GM21619 (cell line): ENCODE results near the gene OR6J1.
"Not testable (repeated sequence)": the region's sequence is repeated elsewhere in the genome, so short reads cannot be mapped to it uniquely, and the experiment has no call there.

Experiments
- ATAC-seq: cut with Tn5 transposase; IDR thresholded peaks from one replicate; pipeline ENCODE4 v1.9.1; 2021; ENCODE audit not compliant: unreplicated experiment

Gene OR6J1

DNA sequence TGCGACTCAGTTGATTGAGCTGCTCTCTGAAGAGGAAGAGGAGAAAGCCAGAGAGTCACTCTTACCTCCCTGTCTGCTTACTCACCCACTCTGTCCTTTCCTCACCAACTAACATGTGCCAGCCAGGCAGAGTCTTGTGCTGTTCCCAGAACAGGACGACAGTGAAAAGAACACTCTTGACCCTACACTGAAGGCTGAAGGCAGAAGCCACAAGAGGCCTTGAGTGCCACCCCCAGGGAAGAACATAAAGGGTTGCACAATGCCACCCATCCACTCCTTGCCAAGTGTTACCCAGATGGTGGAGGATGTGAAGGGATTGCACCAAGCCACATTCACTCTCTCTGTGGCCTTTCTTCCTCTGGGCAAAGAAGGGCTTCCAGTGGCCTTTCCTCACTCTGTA is 33.2 kb downstream of the OR6J1 start:
- ATAC-seq = no peak

DNA sequence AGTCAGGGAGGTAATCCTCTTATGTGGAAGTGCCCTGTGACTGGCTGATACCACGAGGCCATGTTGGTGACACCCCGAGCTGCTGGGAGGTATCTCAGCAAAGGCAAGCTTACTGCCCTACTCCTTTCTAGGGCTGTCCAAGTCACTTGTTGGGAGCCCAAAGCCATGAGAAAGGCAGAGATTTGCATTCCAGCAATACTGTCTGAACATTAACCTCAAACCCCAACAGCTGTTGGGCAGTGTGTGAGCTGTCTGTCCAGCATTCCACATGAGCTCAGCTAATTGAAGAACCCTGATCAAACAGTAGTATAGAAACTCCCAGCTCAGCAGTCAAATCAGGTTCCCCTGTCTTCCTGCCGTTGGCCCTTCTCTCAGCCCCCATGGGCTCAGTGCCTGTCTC is 36.9 kb downstream of the OR6J1 start:
- no peak for ATAC-seq

DNA sequence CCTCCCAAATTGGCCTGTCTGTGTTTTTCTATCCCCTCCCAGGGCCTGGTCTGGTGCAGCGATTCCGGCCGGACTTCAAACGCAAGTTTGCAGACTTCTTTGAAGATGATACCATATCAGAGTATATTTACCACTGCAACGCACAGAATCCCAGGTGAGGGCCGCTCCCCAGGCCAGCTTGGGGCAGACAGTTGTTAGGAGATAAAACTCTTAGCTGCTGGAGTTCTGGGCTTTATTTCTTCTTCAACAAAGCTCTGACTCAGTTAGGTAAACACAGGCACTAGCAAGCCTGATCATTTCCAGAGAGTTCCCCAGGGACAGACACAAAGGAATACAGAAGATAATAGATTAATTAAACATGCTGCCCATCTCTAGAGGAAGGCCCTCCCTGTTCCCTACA is 37.8 kb downstream of the OR6J1 start:
- ATAC-seq = no peak

DNA sequence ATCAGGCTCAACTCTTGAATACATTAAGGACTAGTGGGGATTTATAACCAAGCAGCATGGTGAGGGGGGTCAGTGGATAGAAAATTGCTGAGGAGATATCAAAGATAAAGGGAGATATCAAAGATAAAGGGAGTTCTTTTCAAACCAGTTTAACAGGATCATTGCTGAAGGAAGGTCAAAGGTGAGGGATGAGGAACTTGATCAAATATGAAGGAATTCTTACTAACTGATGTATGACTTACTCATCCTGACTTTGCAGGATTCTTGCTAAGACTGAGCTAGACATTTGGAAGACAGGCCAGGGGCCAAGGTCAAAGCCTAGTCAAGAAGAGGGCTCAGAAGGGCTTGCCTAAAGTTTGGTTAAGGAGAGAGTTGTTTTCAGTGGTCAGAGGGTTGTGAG is 41.3 kb downstream of the OR6J1 start:
- ATAC-seq = no peak

DNA sequence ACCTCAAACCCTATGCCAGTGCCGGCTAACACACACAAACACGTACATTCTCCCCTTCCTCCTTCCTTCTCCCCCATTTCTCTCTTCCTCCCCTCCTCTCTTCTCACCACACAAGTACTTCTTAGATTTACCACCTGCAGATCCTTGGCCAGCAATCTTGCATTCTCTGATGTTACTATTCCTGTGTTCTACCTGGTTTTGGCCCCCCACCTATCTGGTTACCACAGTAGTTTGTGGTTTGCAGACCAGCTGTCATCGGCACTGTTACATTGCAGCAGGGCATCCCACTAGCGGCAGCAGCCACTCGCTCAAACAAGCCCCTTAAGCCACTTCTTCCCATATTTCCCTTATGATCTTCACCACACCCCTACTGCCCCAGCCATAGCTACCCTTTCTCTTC is 42.2 kb downstream of the OR6J1 start:
- no peak for ATAC-seq

DNA sequence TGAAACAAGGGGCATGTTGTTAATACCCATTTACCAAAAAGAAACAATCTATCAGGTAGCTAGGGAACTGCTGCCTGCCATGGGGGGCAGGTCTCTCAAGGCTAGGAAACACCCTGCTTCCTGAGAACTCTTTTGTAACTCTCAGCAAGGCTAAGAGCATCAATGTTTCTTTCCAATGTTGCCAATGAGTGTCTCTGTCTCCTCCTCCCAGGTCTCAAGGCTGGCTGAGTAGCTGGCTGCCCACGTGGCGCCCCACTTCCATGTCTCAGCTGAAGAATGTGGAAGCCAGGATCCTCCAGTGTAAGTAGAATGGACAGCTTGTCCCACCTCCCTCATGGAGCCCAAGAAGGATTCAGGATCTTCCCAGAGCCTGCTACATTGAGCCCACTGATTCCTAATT is 42.7 kb downstream of the OR6J1 start:
- ATAC-seq = no peak

DNA sequence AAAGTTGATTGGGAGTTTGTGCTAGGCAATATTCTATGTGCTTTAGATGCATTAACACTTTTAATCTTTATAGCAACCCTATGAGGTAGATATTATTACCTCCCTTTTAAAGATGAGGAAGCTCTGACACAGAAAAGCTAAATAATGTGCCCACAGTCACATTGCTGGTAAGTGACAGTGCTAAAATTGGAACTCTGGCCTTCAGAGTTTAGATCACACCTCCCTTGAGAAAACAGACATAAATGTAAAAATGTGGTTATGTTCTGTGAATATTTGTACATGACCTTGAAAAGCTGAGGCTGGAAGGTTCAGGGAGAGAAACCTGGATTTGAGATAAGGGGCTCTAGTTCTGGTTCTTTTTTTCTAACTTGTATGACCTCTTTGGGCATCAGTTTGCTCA is 44.1 kb downstream of the OR6J1 start:
- no peak for ATAC-seq

DNA sequence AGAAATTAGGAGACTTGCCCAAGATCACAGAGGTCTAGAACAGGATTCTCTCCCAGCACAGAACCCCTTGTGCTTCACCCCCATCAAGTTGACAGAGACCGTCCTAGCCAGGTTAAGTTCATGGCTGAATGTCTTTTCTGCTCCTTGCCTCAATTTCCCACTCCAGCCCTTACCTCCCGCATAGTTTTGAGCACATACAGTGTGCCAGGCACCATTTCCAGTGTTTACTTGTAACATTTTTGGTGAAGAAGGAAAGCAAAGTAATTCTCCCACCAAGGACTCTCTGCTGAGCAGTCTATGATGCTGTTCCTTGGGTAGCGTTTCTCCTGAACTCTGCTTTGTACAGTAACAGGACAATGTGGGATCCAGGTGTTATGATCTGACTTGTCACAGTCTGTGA is 44.8 kb downstream of the OR6J1 start:
- no peak for ATAC-seq

DNA sequence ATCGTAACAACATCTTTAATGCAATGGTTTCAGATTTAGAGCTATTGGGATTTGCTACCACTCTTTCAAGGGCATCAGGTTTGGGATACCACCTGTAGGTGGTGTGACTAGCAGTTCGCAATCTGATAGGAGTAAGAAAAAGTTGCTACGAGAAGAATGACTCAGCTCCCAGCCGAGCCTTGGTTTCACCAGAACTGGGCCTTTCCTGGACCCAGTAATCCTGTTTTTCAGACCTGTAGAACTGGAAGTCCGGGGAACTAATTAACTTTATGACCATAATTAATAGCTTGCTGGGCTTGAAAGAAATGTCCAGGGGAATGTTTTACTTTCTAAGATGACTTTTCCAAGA is 45.3 kb downstream of the OR6J1 start:
- ATAC-seq = peak; percentile 52

DNA sequence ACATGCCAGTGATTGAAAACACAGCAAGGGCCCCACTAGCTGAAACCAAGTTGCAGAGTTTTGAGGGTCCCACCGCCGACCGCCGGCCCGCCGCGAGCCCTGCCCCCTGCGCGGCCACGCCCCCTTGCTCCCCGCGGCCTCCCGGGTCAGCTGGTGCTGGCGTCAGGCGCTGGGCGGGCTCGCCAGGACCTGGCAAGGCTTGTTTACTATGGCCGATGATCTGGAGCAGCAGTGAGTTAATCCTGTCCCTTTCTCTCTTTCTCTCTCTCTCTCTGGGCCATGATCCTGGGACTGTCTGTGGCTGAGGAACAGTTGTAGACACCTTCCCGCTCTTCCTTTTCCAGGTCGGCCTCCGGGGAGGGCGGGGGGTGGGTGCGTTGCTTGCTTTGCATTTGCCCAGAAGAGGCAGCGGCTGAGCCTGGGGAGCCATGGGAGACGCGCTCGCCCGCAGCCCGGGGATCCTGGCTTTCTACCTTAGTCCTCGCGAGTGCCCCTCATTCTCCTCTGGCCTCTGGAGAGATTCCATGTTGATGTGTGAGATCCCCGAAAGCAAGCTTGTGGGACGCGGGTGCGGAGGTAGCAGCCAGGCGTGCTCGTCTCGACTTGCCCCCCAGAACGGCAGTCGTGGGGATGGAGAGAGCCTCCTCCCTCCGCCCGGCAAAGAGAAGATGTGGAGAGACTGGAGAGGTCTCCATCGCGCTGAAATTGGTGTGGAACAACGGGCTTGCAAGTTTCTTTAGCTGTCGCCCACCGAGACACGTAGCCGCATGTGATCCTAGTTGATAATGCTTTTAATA is 45.9 kb downstream of the OR6J1 start, which contains the start of gene ABHD4:
Gene ABHD4, plus strand, starts transcription at position 202 of the 797 bp plus-strand sequence. Its CDS starts 7 bp downstream, at position 209.
- ATAC-seq = peak; percentile 74

DNA sequence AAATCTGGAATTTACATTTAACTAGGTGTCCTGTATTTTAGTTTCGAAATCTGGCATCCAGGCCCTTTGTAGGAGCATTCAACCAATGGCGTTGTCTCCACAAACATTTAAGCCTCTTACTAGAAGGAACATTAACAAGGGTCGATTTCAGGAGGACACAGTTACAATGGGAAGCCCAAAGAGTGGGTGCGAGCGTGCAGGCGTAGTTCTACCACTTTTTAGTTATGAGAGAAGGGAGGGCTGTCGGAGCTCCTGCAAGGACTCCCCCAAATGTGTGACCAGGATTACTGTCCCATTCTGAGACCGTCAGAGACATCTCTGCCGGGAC is 46.4 kb downstream of the OR6J1 start:
- no peak for ATAC-seq

DNA sequence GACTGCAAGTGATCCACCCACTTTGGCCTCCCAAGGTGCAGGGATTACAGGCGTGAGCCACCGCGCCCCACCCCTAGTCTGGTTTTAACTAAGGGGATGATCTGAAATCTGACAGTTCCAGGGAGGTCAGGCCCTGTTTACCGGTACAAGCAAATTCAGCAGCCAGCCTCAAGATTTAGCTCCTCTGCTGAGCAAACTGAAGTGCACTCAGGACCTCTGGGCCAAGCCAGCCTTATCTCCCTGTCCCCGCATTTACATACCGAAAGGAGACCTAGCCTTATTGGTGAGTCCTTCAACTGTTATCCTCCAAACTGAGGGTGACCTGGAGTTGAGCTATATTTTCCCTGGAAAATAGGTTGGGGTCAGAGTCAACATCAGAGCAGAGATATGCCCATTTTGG is 46.9 kb downstream of the OR6J1 start:
- ATAC-seq = no peak

DNA sequence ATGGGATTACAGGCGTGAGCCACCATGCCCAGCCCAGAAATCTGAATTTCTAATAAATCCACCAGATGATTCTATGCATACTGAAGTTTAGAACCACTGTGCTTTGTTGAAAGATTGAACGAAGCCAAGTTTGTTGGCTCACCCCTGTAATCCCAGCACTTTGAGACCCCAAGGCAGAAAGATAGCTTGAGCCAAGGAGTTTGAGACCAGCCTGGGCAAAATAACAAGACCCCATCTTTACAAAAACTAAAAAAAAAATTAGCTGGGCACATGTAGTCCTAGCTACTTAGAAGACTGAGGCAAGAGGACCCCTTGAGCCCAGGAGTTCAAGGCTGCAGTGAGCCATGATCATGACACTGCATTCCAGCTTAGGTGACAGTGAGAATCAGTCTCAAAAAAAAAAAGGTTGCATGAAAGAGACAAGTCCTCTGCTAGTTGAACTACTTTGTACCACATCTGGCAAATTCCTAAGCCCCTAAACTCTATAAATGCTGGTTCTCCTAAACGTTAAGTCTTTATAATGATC is 47.7 kb downstream of the OR6J1 start:
- ATAC-seq = no peak

DNA sequence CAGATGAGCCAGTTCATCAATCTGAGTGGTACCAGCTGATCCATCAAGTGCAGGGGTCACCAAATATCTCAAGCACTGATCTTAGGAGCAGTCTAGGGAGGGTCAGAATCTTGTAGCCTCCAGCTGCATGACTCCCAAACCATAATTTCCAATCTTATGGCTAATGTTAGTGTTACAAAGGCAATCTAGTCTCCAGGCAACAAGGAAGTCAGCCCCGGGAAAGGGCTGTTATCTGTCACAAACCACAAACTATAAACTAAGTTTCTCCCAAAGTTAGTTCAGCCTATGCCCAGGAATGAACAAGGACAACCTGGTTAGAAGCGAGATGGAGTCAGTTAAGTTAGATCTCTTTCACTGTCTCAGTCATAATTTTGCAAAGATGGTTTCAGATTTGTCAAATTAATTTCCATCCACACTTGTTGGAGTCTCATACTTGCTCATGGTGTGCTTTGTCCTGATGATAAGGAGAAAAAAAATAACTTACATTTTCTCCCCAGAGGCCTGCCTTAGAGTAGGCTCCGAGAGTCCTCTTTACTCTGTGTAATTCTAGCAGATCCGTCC is 49.9 kb downstream of the OR6J1 start:
- ATAC-seq = no peak

DNA sequence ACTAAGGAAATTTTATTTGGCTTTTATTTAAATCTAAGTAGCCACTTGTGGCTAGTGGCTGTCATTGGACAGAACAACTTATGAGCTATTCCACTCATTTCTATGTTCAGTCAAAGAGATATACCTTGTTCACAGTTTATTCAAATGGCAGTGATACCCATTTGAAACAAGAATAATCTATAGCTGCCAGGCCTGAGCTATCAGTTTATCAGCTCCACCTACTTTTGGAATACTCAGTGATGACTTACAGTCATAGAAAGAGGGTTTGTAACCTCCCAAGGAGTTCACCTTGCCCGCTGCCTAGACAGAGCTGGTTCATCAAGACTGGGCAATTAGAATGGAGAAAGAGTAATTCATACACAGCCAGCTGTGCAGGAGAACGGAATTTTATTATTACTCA is 50.6 kb downstream of the OR6J1 start:
- no peak for ATAC-seq

DNA sequence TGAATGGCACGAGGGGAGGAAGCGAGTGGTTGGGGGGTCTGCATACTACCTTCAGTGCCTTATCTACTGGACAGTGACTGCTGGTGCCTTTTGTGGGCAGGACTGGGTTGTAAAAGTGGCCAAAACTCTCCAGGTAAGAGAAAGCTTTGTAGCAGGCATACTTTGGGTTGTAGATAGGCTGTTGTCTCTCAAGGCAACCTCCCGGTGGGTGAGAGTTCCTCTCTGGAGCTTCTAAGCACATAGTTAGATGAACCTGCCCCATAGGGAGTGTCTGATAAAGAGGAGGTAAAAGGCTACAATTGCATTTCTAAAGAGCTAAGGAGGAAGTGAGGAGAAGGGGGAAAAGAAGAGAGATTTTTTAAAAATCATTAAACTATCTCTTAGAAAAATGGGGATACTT is 51.0 kb downstream of the OR6J1 start:
- no peak for ATAC-seq

DNA sequence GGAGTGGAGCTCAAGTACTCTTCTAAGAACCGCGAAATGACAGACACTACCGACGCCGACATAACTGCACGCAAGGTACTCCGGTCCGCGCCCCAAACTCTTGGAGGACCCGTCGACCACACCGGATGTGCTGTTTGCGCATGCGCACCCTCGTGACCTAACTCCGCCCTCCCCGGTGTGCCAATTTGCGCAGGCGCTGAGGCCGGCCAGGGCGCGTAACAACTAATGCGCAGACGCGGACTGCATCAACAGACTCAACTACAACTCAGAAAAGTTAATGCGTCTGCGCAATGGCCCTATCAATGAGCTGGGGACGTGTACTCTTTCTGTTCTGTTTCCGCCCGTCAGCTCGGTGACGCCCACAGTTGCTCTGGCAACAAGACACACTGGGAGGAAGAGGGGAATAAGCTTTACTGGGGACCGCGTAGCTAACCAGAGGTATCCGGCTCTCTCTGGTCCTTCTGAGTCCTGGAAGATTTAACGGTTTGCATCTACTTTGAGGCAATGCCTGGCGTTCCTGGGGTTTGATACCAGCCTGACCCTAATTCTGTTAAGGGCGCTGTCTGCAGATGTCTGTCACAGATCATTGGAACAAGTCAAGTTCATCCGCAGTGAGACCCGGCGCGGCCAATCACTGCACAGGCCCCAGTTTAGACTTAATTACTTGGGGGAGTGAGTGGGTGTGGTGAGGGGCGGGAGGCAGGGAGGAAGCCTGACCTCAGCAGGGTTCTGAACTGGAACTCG is 54.9 kb downstream of the OR6J1 start, which contains the start of gene DAD1:
Gene DAD1, minus strand, starts transcription at position 129 of the 744 bp plus-strand sequence. Its CDS starts 67 bp downstream, at position 62.
- ATAC-seq = peak; percentile 89

DNA sequence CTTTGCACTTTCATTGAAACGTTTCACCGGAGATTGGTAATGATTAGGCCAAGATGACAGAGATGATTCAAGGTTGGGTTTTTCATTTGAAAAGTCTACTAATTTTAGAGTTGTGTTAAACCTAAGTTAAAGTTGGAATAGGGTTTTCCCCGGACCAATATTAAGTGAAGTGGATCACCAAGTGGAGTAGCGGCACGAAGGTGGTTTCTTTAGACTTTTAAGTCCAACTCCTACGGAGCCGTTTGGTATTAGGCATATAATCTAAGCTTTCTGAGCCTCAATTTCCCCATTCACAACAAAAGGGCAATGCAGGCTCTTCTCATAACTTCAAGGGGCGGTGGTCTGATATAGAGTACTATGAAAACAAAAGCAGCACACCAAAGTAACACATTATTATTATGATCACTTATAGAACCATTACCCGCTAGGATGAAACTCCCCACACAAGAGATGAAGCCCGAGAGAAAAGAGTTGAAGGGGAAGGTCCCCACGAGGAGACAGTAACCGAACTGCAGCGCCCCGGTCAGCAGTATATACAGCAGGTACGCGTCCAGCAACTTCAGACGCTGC is 55.5 kb downstream of the OR6J1 start:
- peak; percentile 8 for ATAC-seq

DNA sequence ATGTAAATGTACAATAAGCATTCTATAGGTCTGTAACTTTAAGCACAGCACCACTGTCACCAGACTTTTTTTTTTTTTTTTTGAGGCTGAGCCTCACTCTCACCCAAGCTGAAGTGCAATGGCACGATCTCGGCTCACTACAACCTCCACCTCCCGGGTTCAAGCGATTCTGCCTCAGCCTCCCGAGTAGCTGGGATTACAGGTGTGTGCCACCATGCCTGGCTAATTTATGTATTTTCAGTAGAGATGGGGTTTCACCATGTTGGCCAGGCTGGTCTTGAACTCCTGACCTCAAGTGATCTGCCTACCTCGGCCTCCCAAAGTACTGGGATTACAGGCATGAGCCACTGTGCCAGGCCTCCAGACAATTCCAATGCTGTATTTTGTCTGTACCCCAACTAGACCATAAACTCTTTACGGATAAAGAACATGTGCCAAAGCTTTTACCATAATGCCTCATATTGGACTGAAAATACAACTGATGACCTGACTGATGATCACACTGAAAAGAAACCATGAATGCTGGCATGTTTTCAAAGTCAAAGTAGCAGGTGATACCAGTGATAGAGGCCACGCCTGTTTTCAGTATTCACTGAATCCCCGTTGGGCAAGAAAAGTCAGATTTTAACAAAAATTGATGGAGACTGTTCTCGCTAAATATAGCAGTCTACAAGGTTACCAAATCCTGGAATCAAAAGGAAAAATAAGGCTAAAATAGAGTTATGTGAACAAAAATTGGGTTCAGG is 56.3 kb downstream of the OR6J1 start:
- not testable (repeated sequence) for ATAC-seq

DNA sequence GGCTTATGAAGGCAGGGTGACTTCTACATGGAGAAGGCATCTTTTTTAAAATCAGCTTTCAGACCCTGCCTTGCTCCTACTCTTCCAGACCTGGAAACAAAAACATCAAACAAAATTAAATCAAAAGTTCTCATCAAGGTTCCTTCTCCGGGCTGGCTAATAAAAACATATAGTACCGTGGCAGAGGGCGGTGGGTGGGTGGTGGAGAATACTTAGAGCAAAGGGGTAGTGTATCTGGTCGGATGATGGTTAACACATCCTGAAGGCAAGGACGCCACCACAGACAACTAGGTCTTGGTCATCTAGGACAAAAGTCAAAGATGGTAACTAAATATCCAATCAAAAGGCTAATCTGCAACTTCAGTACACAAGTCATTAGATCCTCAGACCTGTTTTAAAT is 56.9 kb downstream of the OR6J1 start:
- ATAC-seq = no peak

DNA sequence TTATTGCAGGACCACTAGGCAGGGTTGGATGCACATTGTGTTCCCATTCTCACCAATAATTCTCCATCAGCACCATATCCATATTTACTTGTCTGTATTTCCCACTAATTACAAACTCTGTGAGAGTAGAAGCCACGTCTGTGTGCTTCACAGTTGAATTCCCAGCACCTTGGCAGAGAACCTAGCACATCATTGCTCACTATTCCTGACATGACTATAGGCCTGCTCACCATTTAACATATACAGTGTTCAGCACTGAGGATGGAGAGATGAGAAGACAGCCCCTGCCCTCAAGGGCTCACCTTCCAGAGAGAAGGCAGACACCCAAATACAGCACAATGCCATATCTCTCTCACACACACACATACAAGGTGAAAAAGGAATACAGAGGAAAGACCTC is 60.2 kb downstream of the OR6J1 start:
- no peak for ATAC-seq
